Liver (tissue), 9 donors: ENCODE results near the gene CPLX3. TPM values are rescaled to one million over a fixed set of nuclear protein-coding genes. Genes with fewer than 3 reads are reported as not detected.

ENCODE experiments used
- DNase-seq: peaks from one replicate; pipeline ENCODE4 v3.0.0-alpha.2; 2017; ENCODE audit warnings: low spot score
- H3K27ac ChIP-seq, 2 donors: one replicate each; pipeline ENCODE4 v1.7.0; 2013; ENCODE audit warnings: inconsistent platforms in 2 of 2, low read length in 2 of 2, control low read depth in 1 of 2, low read depth in 1 of 2, mild to moderate bottlenecking in 1 of 2
- H3K27me3 ChIP-seq, 4 donors: one replicate each; pipeline versions ENCODE4 v1.6.1 to v1.7.0; 2013; ENCODE audit warnings: low read length in 3 of 4, inconsistent platforms in 1 of 4, mild to moderate bottlenecking in 1 of 4, moderate library complexity in 1 of 4; ENCODE audit not compliant: control insufficient read depth in 4 of 4, insufficient read depth in 4 of 4
- H3K36me3 ChIP-seq, 4 donors: one replicate each; pipeline versions ENCODE4 v1.6.1 to v1.7.0; 2013; ENCODE audit warnings: low read length in 3 of 4, mild to moderate bottlenecking in 3 of 4, low read depth in 1 of 4, moderate library complexity in 1 of 4; ENCODE audit not compliant: control insufficient read depth in 4 of 4, insufficient read depth in 3 of 4
- H3K4me1 ChIP-seq, 4 donors: one replicate each; pipeline versions ENCODE4 v1.6.1 to v1.7.0; 2013; ENCODE audit warnings: low read length in 3 of 4, mild to moderate bottlenecking in 3 of 4, moderate library complexity in 1 of 4; ENCODE audit not compliant: control insufficient read depth in 4 of 4, insufficient read depth in 4 of 4
- H3K4me3 ChIP-seq, 3 donors: one replicate each; pipeline versions ENCODE4 v1.6.1 to v1.7.0; 2013; ENCODE audit warnings: low read length in 3 of 3, control low read depth in 1 of 3, low read depth in 1 of 3, mild to moderate bottlenecking in 1 of 3
- H3K9ac ChIP-seq, 2 donors: one replicate each; pipeline ENCODE4 v1.7.0; 2013; ENCODE audit warnings: low read length in 2 of 2, mild to moderate bottlenecking in 2 of 2, moderate library complexity in 2 of 2, control low read depth in 1 of 2, low read depth in 1 of 2
- H3K9me3 ChIP-seq, 4 donors: one replicate each; pipeline versions ENCODE4 v1.6.1 to v1.7.0; 2013; ENCODE audit warnings: low read length in 3 of 4; ENCODE audit not compliant: control insufficient read depth in 4 of 4
- ATF3 ChIP-seq: IDR thresholded peaks from 2 replicates; pipeline ENCODE4 v1.6.1; 2016; ENCODE audit warnings: antibody characterized with exemption
- CTCF ChIP-seq: fragments of 150-350 bp; IDR thresholded peaks from 2 replicates; pipeline ENCODE4 v1.5.1; 2017; ENCODE audit warnings: improper control_type of control experiment, low read depth, low read length; ENCODE audit not compliant: missing input control
- EGR1 ChIP-seq, 2 donors: IDR thresholded peaks; 2 replicates each; pipeline ENCODE4 v1.6.1; 2016 to 2018; ENCODE audit warnings: antibody characterized with exemption in 2 of 2, low read depth in 2 of 2
- FOXA1 ChIP-seq: IDR thresholded peaks from 2 replicates; pipeline ENCODE4 v1.6.1; 2016; ENCODE audit warnings: antibody characterized with exemption
- FOXA2 ChIP-seq: IDR thresholded peaks from 2 replicates; pipeline ENCODE4 v1.6.1; 2016; ENCODE audit warnings: antibody characterized with exemption
- GABPA ChIP-seq, 2 donors: IDR thresholded peaks in 1 of 2; conservative IDR thresholded peaks in 1 of 2; 2 replicates each; pipeline ENCODE4 v1.6.1; 2016; ENCODE audit warnings: antibody characterized with exemption in 2 of 2, mild to moderate bottlenecking in 1 of 2, moderate library complexity in 1 of 2
- HNF4A ChIP-seq, 2 donors: conservative IDR thresholded peaks; 2 replicates each; pipeline ENCODE4 v1.6.1; 2016; ENCODE audit warnings: antibody characterized with exemption in 2 of 2, mild to moderate bottlenecking in 2 of 2
- HNF4G ChIP-seq: IDR thresholded peaks from 2 replicates; pipeline ENCODE4 v1.6.1; 2016; ENCODE audit warnings: antibody characterized with exemption
- JUND ChIP-seq, 2 donors: IDR thresholded peaks; 2 replicates each; pipeline ENCODE4 v1.6.1; 2016; ENCODE audit warnings: antibody characterized with exemption in 2 of 2
- MAX ChIP-seq: IDR thresholded peaks from 2 replicates; pipeline ENCODE4 v1.6.1; 2016; ENCODE audit warnings: antibody characterized with exemption
- NR2F2 ChIP-seq: IDR thresholded peaks from 2 replicates; pipeline ENCODE4 v1.6.1; 2016; ENCODE audit warnings: antibody characterized with exemption
- RAD21 ChIP-seq, 2 donors: IDR thresholded peaks; 2 replicates each; pipeline ENCODE4 v1.6.1; 2016; ENCODE audit warnings: antibody characterized with exemption in 2 of 2, mild to moderate bottlenecking in 2 of 2
- REST ChIP-seq: IDR thresholded peaks from 2 replicates; pipeline ENCODE4 v1.6.1; 2016; ENCODE audit warnings: antibody characterized with exemption, mild to moderate bottlenecking
- RXRA ChIP-seq, 2 donors: IDR thresholded peaks; 2 replicates each; pipeline ENCODE4 v1.6.1; 2017 to 2018; ENCODE audit warnings: antibody characterized with exemption in 2 of 2, mild to moderate bottlenecking in 1 of 2
- SP1 ChIP-seq: IDR thresholded peaks from 2 replicates; pipeline ENCODE4 v1.6.1; 2018; ENCODE audit warnings: antibody characterized with exemption, mild to moderate bottlenecking
- TAF1 ChIP-seq: conservative IDR thresholded peaks from 2 replicates; pipeline ENCODE4 v1.6.1; 2016; ENCODE audit warnings: antibody characterized with exemption, mild to moderate bottlenecking
- YY1 ChIP-seq: IDR thresholded peaks from 2 replicates; pipeline ENCODE4 v1.6.1; 2016; ENCODE audit warnings: antibody characterized with exemption, mild to moderate bottlenecking
- ZBTB33 ChIP-seq: IDR thresholded peaks from 2 replicates; pipeline ENCODE4 v1.6.1; 2016; ENCODE audit warnings: antibody characterized with exemption
- WGBS: extraction: QIAGEN DNeasy Blood & Tissue Kit; methylation state at CpG from one replicate; pipeline ENCODE4 v1.1.7; 2013; 5-methylcytosine and 5-hydroxymethylcytosine counted together
- polyA plus RNA-seq, 2 donors: library from polyadenylated mRNA; stranded (reverse) in 1 of 2; unstranded in 1 of 2; fragments of 200-250 nt in 1 of 2; fragments of >200 nt in 1 of 2; fragmentation: Nextera tagmentation in 1 of 2; extraction: Ambion mirVana in 1 of 2; gene quantifications; one replicate each; pipeline versions ENCODE4 v1.2.1 to v1.2.3, GENCODE V29; 2013 to 2015
- total RNA-seq, 2 donors: library from RNA; depleted of rRNA; stranded (reverse); fragments of >200 nt; gene quantifications; one replicate each; pipeline ENCODE4 v1.2.3, GENCODE V29; 2014
- donor health status: healthy.
- donor health status: healthy.
- donor health status: healthy.
- donor health status: healthy.
- donor health status: healthy.

CPLX3 gene
- total and polyA plus RNA-seq, 4 donors: not detected

GRCh38 chr15:74778599-74778970 lies 47.8 kb upstream of the CPLX3 start:
- Histone ChIP-seq H3K9me3 (no peaks in the 10 kb centered on the region), H3K27me3 (no peaks in the 10 kb centered on the region)

More at GRCh38 chr15:74778599-74778970, 47.8 kb upstream of the CPLX3 start:
- DNase-seq: no peak
- WGBS: 96% methylated on average over 5 of the region's 5 CpGs
- no peaks in the 10 kb centered on the region for H3K36me3 ChIP-seq
- H3K9ac ChIP-seq: no peak overlapping the region
- no peak overlapping the region for H3K4me3 ChIP-seq
- no peak for TF ChIP-seq NR2F2
- TF ChIP-seq EGR1 (IDR thresholded peaks at IDR 0.05; ENCODE audit: low read depth in 2 of 2): no peak
- TF ChIP-seq RXRA (IDR thresholded peaks at IDR 0.05): no peak
- TF ChIP-seq FOXA2: no peak
- no peak for TF ChIP-seq TAF1
- TF ChIP-seq REST: no peak
- no peak for TF ChIP-seq YY1
- no peak for TF ChIP-seq RAD21 (IDR thresholded peaks at IDR 0.05)
- no peak for TF ChIP-seq JUND (IDR thresholded peaks at IDR 0.05)
- no peak for TF ChIP-seq FOXA1
- no peak for TF ChIP-seq HNF4A (conservative IDR thresholded peaks at IDR 0.05)
- TF ChIP-seq ZBTB33: no peak
- no peak for TF ChIP-seq GABPA (IDR thresholded peaks at IDR 0.05 in 1 of 2, conservative IDR thresholded peaks at IDR 0.05 in 1 of 2)
- TF ChIP-seq HNF4G: no peak
- no peak for TF ChIP-seq CTCF
- TF ChIP-seq SP1: no peak
- TF ChIP-seq ATF3: no peak
- no peak for TF ChIP-seq MAX
- peaks cover 19 to 46% (median 34%) of the 10 kb centered on the region in 4 donors for H3K4me1 ChIP-seq
- H3K27ac ChIP-seq: peak overlapping the region; percentile 6 to 82
